Prostate gland (tissue), 2 donors: ENCODE measurements around the gene SEC11A. TPM values are rescaled to one million over a fixed set of nuclear protein-coding genes. Genes with fewer than 3 reads are reported as not detected.
"Not testable (repeated sequence)": the region's sequence is repeated elsewhere in the genome, so short reads cannot be mapped to it uniquely, and the experiment has no call there.

Source experiments
- DNase-seq: peaks from one replicate; pipeline ENCODE4 v3.0.0-alpha.2; 2019; ENCODE audit warnings: low spot score
- H3K27ac ChIP-seq, 2 donors: fragments of 200-600 bp; sonication (generic); 2 replicates each; pipeline ENCODE4 v1.5.1; 2017 to 2019
- H3K27me3 ChIP-seq: fragments of 200-600 bp; sonication (generic); replicated peaks from 2 replicates; pipeline ENCODE4 v1.5.1; 2019; ENCODE audit not compliant: insufficient read depth
- H3K36me3 ChIP-seq, 2 donors: fragments of 200-600 bp; sonication (generic); 1 replicate in 1 of 2; 2 replicates in 1 of 2; pipeline versions ENCODE4 v1.5.1 to v1.8.1; 2017 to 2019
- H3K4me1 ChIP-seq: fragments of 200-600 bp; sonication (generic); replicated peaks from 2 replicates; pipeline ENCODE4 v1.5.1; 2019
- H3K4me3 ChIP-seq, 2 donors: fragments of 200-600 bp; sonication (generic); 2 replicates each; pipeline ENCODE4 v1.5.1; 2017 to 2019
- H3K9me3 ChIP-seq: fragments of 200-600 bp; sonication (generic); 2 replicates; pipeline ENCODE4 v1.5.1; 2017
- CTCF ChIP-seq, 4 experiments: fragments of 200-600 bp in 2 of 4; fragments of 450-650 bp in 2 of 4; sonication (generic) in 2 of 4; IDR thresholded peaks; 1 replicate in 3 of 4; 2 replicates in 1 of 4; pipeline ENCODE4 v1.5.1; 2016 to 2019; ENCODE audit warnings: antibody characterized with exemption in 4 of 4, mild to moderate bottlenecking in 2 of 4, moderate library complexity in 2 of 4
- POLR2A ChIP-seq: fragments of 450-650 bp; IDR thresholded peaks from one replicate; pipeline ENCODE4 v1.6.1; 2016; ENCODE audit warnings: antibody characterized with exemption, mild to moderate bottlenecking
- POLR2AphosphoS5 ChIP-seq: sonication (generic); formaldehyde crosslinking; IDR thresholded peaks from one replicate; pipeline ENCODE4 v1.6.1; 2017; ENCODE audit warnings: antibody characterized with exemption
- WGBS: methylation state at CpG from one replicate; pipeline ENCODE4 v1.1.5; 2018; 5-methylcytosine and 5-hydroxymethylcytosine counted together
- intact Hi-C: fragments of 100-400 bp; cut with DNase I; formaldehyde crosslinking; loops from one replicate; pipeline ENCODE4 v1.14.2; 2022
- total RNA-seq, 2 donors: library from RNA; depleted of rRNA; stranded (reverse); fragments of >200 nt; gene quantifications; one replicate each; pipeline ENCODE4 v1.1.0, GENCODE V29; 2016

The SEC11A gene
- total RNA-seq, 2 donors from 2014 or later, result 91.2 to 115 TPM

GRCh38 chr15:84740691-84741090 is 24.8 kb upstream of the SEC11A start:
- intact Hi-C loops, result loop anchor here (10.0 kb wide), 1 partner anchor 86 kb away; the partner anchor contains the start of genes NMB and WDR73
- no peak for DNase-seq
- Histone ChIP-seq H3K9me3 (no peaks in the 10 kb centered on the region), H3K27ac (no peak overlapping the region), H3K27me3 (no peaks in the 10 kb centered on the region), H3K4me3 (no peak overlapping the region), H3K4me1 (no peaks in the 10 kb centered on the region), H3K36me3 (no peaks in the 10 kb centered on the region)
- 88% methylated on average over 4 of the region's 4 CpGs for WGBS
- TF ChIP-seq POLR2A (no peak), CTCF (IDR thresholded peaks at IDR 0.05) (no peak)

- H3K4me1 ChIP-seq, result no peaks in the 10 kb centered on the region
- H3K4me3 ChIP-seq, result no peak overlapping the region
- no peaks in the 10 kb centered on the region for H3K36me3 ChIP-seq
- no peak for TF ChIP-seq CTCF (IDR thresholded peaks at IDR 0.05)
- no peak for TF ChIP-seq POLR2AphosphoS5
- TF ChIP-seq POLR2A, result no peak
- no peak overlapping the region for H3K27ac ChIP-seq
- no peaks in the 10 kb centered on the region for H3K27me3 ChIP-seq
- intact Hi-C loops, result no loop called here
- no peak for DNase-seq
- 49% methylated on average over 2 of the region's 2 CpGs for WGBS
- H3K9me3 ChIP-seq, result no peaks in the 10 kb centered on the region
These were observed 21.1 kb upstream of the SEC11A start for GRCh38 chr15:84737005-84737404.

GRCh38 chr15:84736375-84736774 is 20.4 kb upstream of the SEC11A start:
- intact Hi-C loops, result no loop called here
- Histone ChIP-seq H3K36me3 (no peaks in the 10 kb centered on the region), H3K4me3 (no peak overlapping the region), H3K9me3 (no peaks in the 10 kb centered on the region), H3K4me1 (no peaks in the 10 kb centered on the region), H3K27me3 (no peaks in the 10 kb centered on the region), H3K27ac (no peak overlapping the region)
- no peak for DNase-seq
- no peak for TF ChIP-seq CTCF (IDR thresholded peaks at IDR 0.05)
- no peak for TF ChIP-seq POLR2AphosphoS5
- no peak for TF ChIP-seq POLR2A
- 98% methylated on average over 5 of the region's 5 CpGs for WGBS

GRCh38 chr15:84735480-84736061 is 19.6 kb upstream of the SEC11A start:
- not testable (repeated sequence) for H3K27ac ChIP-seq

GRCh38 chr15:84734794-84735479 is 19.0 kb upstream of the SEC11A start:
- TF ChIP-seq POLR2A (peak; percentile 35), POLR2AphosphoS5 (no peak), CTCF (IDR thresholded peaks at IDR 0.05) (no peak)
- Histone ChIP-seq H3K9me3 (no peaks in the 10 kb centered on the region), H3K27ac (no peak overlapping the region), H3K36me3 (no peaks in the 10 kb centered on the region), H3K4me1 (no peaks in the 10 kb centered on the region), H3K4me3 (no peak overlapping the region), H3K27me3 (no peaks in the 10 kb centered on the region)
- intact Hi-C loops, result no loop called here
- peak; percentile 38 for DNase-seq
- 26% methylated on average over 7 of the region's 7 CpGs for WGBS

More at GRCh38 chr15:84735480-84736061, 19.6 kb upstream of the SEC11A start:
- WGBS, result 82% methylated on average over 9 of the region's 9 CpGs
- H3K36me3 ChIP-seq, H3K27me3 ChIP-seq, H3K4me1 ChIP-seq, intact Hi-C loops, H3K9me3 ChIP-seq, H3K4me3 ChIP-seq, DNase-seq: not testable (repeated sequence)
